Mucosa of stomach (tissue), 1 donor: ENCODE measurements around the gene ARMC7.
"Not testable (repeated sequence)": the region's sequence is repeated elsewhere in the genome, so short reads cannot be mapped to it uniquely, and the experiment has no call there.

ENCODE experiments used
- H3K27me3 ChIP-seq: one replicate; pipeline ENCODE4 v1.7.0; 2013; ENCODE audit warnings: mild to moderate bottlenecking, low read length; ENCODE audit not compliant: control insufficient read depth, insufficient read depth
- H3K36me3 ChIP-seq: one replicate; pipeline ENCODE4 v1.7.0; 2013; ENCODE audit warnings: low read length; ENCODE audit not compliant: control insufficient read depth, insufficient read depth
- H3K4me1 ChIP-seq: one replicate; pipeline ENCODE4 v1.7.0; 2013; ENCODE audit warnings: mild to moderate bottlenecking, low read length; ENCODE audit not compliant: control insufficient read depth, insufficient read depth
- H3K4me3 ChIP-seq: one replicate; pipeline ENCODE4 v1.7.0; 2013; ENCODE audit warnings: low read length
- H3K9ac ChIP-seq: one replicate; pipeline ENCODE4 v1.7.0; 2013; ENCODE audit warnings: mild to moderate bottlenecking, low read length, moderate library complexity
- H3K9me3 ChIP-seq: one replicate; pipeline ENCODE4 v1.7.0; 2013; ENCODE audit warnings: mild to moderate bottlenecking, low read length, moderate library complexity; ENCODE audit not compliant: control insufficient read depth
- donor health status: Pancreatic carcinoma.

Gene ARMC7

DNA sequence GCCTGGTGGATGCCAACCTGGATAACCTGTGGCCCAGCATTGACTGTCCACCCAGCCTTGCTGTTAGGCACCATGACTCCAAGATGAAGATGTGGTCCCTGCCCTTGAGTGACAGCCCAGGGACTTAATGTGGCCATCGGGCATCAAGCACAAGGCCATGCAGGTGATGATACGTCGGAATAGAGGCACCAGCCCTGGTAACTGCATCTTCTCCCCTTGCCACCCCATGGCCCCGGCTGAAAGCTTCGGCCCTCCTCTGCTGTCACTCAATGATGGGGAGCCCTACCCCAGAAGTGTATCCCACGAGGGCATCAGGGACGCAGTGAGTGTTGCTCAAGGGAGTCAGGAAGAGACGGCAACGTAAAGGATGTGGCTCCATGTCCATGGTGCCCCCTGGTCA, 19.8 kb downstream of the ARMC7 start:
- peaks cover 4% of the 10 kb centered on the region for H3K36me3 ChIP-seq
- no peaks in the 10 kb centered on the region for H3K9me3 ChIP-seq
- H3K4me3 ChIP-seq = no peak overlapping the region
- no peak overlapping the region for H3K9ac ChIP-seq
- no peaks in the 10 kb centered on the region for H3K27me3 ChIP-seq
- H3K4me1 ChIP-seq = peaks cover 35% of the 10 kb centered on the region

DNA sequence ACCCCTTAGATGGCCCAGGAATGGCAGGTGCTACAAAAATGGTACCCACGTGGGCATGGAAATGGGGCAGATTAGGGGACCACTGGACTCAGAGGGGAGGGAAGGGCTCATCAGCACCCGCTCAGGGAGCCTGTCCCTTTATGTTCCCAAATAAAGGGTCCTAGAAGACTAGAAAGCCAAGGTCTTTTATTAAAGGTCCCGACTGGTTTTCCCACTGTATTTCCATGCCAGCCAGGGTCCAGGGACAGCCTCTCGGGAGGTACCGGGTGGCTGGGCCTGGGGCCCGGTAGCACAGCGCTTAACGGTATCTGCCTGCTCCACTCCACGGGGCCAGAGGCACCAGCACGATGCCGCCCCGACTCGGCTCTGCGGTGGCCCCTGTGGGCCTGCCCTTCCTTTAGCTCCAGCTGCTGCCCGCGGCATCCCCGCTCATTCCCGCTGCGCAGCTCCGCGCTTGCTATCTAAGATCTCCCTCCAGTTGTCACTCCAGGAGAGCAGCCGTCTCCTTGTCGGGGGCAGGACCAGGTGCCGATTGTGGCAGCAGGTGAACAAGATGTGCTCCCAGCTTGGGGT, 20.4 kb downstream of the ARMC7 start:
- peaks cover 4% of the 10 kb centered on the region for H3K36me3 ChIP-seq
- H3K9ac ChIP-seq = peak overlapping the region; percentile 90
- H3K9me3 ChIP-seq = no peaks in the 10 kb centered on the region
- H3K27me3 ChIP-seq = no peaks in the 10 kb centered on the region
- peak overlapping the region; percentile 74 for H3K4me3 ChIP-seq
- H3K4me1 ChIP-seq = peaks cover 30% of the 10 kb centered on the region

DNA sequence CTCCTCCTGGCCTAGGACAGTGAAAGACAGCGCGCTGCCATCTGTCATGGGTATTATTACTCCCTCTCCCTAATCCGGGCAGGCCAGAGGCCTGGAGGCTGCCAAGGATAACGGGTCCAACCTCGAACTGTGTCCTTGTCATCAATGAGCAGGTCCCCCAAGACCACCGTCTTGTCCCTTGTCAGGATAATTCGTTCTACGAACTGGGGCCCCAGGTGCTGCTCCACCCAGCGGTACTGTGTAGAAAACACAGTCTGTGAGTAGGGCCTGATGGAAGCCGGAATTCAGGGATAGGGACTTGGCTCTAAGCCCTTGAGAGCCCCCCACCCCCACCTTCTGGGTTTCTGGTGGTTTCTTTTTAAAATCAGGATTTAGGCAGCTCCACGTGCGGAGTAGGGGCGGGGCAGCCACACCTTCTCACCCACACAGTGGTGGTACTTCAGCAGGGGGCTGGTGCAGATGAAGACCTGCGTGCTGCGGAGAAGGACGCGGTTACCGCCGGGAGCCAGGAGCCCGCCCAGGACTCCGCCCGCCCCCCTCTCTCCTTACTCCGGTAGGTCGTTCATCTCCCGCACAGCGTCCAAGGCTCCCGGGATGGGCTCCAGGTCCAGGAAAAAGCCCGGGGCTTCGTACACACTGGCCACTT, 21.0 kb downstream of the ARMC7 start:
- Histone ChIP-seq H3K4me1 (peaks cover 23% of the 10 kb centered on the region), H3K9me3 (no peaks in the 10 kb centered on the region), H3K27me3 (no peaks in the 10 kb centered on the region), H3K4me3 (peak overlapping the region; percentile 74), H3K36me3 (peaks cover 4% of the 10 kb centered on the region), H3K9ac (peak overlapping the region; percentile 90)

DNA sequence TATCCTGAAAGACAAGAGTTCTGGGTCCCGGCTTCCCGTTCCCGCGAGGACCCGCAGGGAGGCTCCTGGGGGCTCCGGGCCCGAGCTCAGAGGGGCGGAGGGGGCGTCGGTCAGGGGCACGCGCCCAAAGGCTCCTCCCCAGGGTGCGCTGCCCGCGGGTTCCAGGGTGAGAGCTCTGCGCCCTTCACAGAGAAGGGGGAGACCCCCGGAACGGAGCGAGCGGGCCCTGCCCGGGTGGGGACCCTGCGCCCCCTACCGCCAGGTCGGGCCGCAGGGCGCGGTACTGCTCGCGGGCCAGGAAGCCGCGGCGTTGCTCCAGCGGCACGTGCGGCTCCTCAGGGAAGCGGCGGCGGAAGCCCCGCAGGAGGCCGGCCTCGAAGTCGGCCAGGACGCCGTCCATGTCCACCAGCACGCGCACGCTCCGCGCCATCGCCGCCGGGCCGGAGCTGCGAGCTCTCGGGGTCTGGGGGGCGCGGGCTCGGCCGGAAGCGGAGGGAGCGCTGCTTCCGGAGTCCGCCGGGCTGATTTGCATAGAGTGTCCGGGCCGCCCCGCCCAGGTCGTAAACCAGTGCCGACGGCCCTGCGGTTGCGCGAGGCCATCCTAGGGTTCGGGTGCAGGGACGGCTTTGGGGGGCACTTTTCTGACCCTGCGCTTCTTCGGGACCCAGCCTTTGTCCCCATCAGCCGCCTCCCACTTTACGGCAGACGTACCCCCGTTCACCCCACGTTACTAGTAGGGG, 21.7 kb downstream of the ARMC7 start, which contains the start of gene NT5C:
Gene NT5C (minus strand): TSS at position 465 of the 740 bp plus-strand sequence. CDS start 35 bp downstream, at position 430.
- no peaks in the 10 kb centered on the region for H3K9me3 ChIP-seq
- peaks cover 4% of the 10 kb centered on the region for H3K36me3 ChIP-seq
- H3K4me1 ChIP-seq = peaks cover 17% of the 10 kb centered on the region
- peak within 1 kb of the TSS; percentile 74 for H3K4me3 ChIP-seq
- H3K27me3 ChIP-seq = no peaks in the 10 kb centered on the region
- peak within 1 kb of the TSS; percentile 90 for H3K9ac ChIP-seq

DNA sequence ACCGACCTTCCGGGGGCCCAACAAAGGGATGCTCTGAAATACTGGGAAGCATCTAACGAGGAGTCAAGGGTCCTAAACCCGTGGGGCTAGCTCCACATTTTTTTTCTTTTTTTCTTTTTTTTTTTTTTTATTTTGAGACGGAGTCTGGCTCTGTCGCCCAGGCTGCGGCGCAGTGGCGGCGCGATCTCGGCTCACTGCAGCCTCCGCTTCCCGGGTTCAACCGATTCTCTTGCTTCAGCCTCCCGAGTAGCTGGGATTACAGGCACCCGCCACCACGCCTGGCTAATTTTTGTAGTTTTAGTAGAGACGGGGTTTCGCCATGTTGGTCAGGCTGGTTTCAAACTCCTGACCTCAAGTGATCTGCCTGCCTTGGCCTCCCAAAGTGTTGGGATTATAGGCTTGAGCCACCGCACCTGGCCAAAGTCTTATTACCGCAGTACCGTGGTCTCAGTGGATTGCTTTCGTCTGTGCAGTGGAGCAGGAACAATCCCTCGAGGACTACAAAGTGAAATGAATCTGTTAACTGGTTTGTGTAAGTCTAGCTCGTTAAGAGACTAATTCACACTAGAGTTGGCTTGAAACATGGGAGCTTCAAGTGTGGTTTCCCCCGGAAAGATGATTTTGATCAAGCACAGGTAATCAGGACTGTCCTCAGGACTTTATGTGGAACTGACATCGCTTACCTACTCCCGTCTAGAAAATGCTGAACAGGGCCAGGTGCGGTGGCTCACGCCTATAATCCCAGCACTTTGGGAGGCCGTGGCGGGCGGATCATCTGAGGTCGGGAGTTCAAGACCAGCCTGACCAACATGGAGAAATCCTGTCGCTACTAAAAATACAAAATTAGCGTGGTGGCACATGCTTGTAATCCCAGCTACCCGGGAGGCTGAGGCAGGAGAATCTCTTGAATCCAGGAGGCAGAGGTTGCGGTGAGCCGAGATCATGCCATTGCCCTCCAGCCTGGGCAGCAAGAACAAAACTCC, 22.5 kb downstream of the ARMC7 start:
- not testable (repeated sequence) for H3K36me3 ChIP-seq, H3K27me3 ChIP-seq, H3K9me3 ChIP-seq
- H3K4me3 ChIP-seq = peak overlapping the region; percentile 74
- H3K4me1 ChIP-seq = peaks cover 17% of the 10 kb centered on the region
- H3K9ac ChIP-seq = peak overlapping the region; percentile 90

DNA sequence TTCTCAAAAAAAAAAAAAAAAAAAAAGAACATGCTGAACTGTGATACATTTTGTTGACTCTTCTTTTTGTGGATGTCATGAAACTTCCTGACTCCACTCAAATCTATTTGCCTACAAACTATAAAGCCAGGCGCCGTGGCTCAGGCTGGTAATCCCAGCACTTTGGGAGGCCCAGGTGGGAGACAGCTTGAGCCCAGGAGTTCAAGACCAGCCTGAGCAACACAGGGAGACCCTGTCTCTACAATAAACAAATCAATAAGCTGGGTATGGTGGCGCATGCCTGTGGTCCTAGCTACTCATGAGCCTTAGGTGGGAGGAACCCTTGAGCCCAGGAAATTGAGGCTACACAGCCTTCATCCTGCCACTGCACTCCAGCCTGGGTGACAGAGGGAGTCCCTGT, 23.2 kb downstream of the ARMC7 start:
- no peak overlapping the region for H3K4me3 ChIP-seq
- no peaks in the 10 kb centered on the region for H3K27me3 ChIP-seq
- peaks cover 4% of the 10 kb centered on the region for H3K36me3 ChIP-seq
- peaks cover 21% of the 10 kb centered on the region for H3K4me1 ChIP-seq
- no peaks in the 10 kb centered on the region for H3K9me3 ChIP-seq
- H3K9ac ChIP-seq = no peak overlapping the region

DNA sequence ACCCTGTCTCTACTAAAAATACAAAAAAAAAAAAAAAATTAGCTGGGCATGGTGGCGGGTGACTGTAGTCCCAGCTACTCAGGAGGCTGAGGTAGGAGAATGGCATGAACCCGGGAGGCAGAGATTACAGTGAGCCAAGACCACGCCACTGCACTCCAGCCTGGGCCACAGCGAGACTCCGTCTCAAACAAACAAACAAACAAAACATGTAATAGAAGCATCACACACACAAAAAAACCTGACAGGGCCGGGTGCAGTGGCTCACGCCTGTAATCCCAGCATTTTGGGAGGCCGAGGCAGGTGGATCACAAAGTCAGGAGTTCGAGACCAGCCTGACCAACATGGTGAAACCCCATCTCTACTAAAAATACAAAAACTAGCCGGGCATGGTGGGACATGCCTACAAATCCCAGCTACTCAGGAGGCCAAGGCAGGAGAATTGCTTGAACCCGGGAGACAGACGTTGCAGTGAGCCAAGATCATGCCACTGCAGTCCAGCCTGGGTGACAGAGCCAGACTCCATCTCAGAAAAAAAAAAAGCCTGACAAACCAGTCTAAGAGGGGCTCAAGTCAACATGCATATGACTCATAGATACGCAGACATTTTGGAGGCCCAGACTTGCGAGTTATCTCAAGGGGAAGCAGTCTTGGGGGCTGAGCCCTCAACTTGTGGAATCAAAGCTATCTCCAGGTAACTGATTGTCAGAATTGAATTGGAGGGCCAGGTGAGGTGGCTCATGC, 24.0 kb downstream of the ARMC7 start:
- H3K9ac ChIP-seq, H3K36me3 ChIP-seq, H3K27me3 ChIP-seq, H3K4me3 ChIP-seq, H3K9me3 ChIP-seq: not testable (repeated sequence)
- peaks cover 27% of the 10 kb centered on the region for H3K4me1 ChIP-seq

DNA sequence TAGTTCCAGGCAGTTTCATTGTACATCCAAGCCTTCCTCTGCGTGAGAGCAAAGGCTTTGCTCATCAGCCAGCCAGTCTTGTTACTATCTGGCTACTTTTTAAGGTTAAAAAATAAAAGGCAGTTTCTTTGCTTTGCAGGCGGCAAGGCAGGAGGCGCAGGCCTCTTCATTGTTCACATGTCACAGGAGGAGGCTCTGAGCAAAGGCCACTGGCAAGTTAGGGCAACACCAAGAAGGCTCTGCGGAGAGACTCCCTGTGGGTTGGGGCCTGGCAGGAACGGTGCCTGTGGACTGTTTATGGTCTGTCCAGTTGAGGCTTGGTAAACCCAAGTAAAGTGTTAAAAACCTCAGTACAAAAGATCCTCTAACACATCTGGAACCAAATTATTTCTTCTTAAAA, 25.7 kb downstream of the ARMC7 start:
- no peaks in the 10 kb centered on the region for H3K36me3 ChIP-seq
- H3K4me1 ChIP-seq = peaks cover 35% of the 10 kb centered on the region
- no peak overlapping the region for H3K4me3 ChIP-seq
- H3K9me3 ChIP-seq = no peaks in the 10 kb centered on the region
- H3K27me3 ChIP-seq = no peaks in the 10 kb centered on the region
- no peak overlapping the region for H3K9ac ChIP-seq

DNA sequence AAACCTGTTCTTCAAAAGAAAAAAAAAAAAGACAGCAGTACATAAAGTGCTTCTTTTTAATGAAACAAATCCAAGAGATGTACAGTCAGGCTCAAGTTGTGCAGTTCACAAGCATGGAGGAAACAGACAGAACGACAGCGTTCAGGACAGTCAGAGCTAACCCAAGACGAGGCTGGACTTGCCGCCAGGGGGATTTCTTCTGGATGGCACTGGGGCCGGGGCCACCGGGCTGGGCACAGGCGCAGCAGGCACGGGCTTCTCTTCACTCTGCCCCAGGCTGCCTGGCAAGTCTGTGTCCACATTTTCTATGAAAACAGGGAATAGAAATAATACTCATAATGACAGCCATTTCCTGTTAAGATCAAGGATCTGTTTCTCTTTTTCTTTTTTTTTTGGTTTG, 26.2 kb downstream of the ARMC7 start:
- Histone ChIP-seq H3K27me3 (no peaks in the 10 kb centered on the region), H3K4me1 (peaks cover 35% of the 10 kb centered on the region), H3K36me3 (no peaks in the 10 kb centered on the region), H3K9me3 (no peaks in the 10 kb centered on the region), H3K9ac (no peak overlapping the region), H3K4me3 (no peak overlapping the region)

DNA sequence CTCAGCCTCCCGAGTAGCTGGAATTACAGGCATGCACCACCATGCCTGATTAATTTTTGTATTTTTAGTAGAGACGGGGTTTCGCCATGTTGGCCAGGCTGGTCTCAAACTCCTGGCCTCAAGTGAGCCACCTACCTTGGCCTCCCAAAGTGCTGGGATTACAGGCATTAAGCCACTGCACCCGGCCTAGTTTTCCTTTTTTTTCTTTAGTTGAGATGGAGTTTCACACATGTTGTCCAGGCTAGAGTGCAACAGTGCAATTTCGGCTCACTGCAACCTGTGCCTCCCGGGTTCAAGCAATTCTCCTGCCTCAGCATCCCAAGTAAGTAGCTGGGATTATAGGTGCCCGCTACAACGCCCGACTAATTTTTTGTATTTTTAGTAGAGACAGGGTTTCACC, 28.0 kb downstream of the ARMC7 start:
- H3K9me3 ChIP-seq, H3K4me3 ChIP-seq, H3K9ac ChIP-seq, H3K27me3 ChIP-seq, H3K36me3 ChIP-seq: not testable (repeated sequence)
- H3K4me1 ChIP-seq = peaks cover 27% of the 10 kb centered on the region

DNA sequence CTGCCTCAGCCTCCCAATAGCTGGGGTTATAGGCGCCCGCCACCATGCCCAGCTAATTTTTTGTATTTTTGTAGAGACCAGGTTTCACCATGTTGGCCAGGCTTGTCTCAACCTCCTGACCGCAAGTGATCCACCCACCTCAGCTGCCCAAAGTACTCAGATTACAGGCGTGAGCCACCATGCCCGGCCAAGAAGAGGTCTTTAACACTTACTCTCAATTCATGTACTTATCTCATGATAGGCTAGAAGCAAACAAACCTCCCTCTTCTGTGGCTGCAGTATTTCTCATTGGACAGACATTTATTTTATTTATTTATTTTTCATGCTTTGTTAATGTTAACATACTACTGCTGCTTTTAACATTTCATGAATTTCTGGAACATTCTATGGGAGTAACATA, 28.8 kb downstream of the ARMC7 start:
- no peaks in the 10 kb centered on the region for H3K9me3 ChIP-seq
- H3K36me3 ChIP-seq = peaks cover 9% of the 10 kb centered on the region
- no peak overlapping the region for H3K9ac ChIP-seq
- H3K4me1 ChIP-seq = peaks cover 27% of the 10 kb centered on the region
- no peaks in the 10 kb centered on the region for H3K27me3 ChIP-seq
- H3K4me3 ChIP-seq = no peak overlapping the region
